ENCODE results near the gene ELF2. TPM values are rescaled to one million over a fixed set of nuclear protein-coding genes. Genes with fewer than 3 reads are reported as not detected.
"Not testable (repeated sequence)": the region's sequence is repeated elsewhere in the genome, so short reads cannot be mapped to it uniquely, and the experiment has no call there.

ELF2 gene
- total RNA-seq, 3 donors from 2014 or later, result 18.6 to 20.6 (median 18.6) TPM

GRCh38 chr4:139048026-139048425 lies 129.0 kb downstream of the ELF2 start:
- no peak for DNase-seq
- H3K36me3 Mint-ChIP-seq (ENCODE audit: insufficient read depth), result peaks cover 24% of the 10 kb centered on the region

GRCh38 chr4:139044291-139044690 lies 132.7 kb downstream of the ELF2 start:
- DNase-seq (no peak), ATAC-seq (no peak)
- no peaks in the 10 kb centered on the region for H3K9me3 Mint-ChIP-seq
- H3K27me3 Mint-ChIP-seq (ENCODE audit: low read depth), result no peaks in the 10 kb centered on the region
- H3K4me3 Mint-ChIP-seq, result no peak overlapping the region
- peaks cover 30% of the 10 kb centered on the region for H3K36me3 Mint-ChIP-seq (ENCODE audit: insufficient read depth)
- peaks cover 10% of the 10 kb centered on the region for H3K4me1 Mint-ChIP-seq (ENCODE audit: low read depth)

More at GRCh38 chr4:139048026-139048425, 129.0 kb downstream of the ELF2 start:
- no peaks in the 10 kb centered on the region for H3K27me3 Mint-ChIP-seq (ENCODE audit: low read depth)
- H3K9me3 Mint-ChIP-seq, result no peaks in the 10 kb centered on the region
- peaks cover 6% of the 10 kb centered on the region for H3K4me1 Mint-ChIP-seq (ENCODE audit: low read depth)
- H3K4me3 Mint-ChIP-seq, result no peak overlapping the region
- no peak for ATAC-seq

GRCh38 chr4:139042981-139043460 lies 134.0 kb downstream of the ELF2 start:
- H3K4me3 Mint-ChIP-seq, result no peak overlapping the region
- DNase-seq (no peak), ATAC-seq (no peak)
- peaks cover 7% of the 10 kb centered on the region for H3K4me1 Mint-ChIP-seq (ENCODE audit: low read depth)
- peaks cover 25% of the 10 kb centered on the region for H3K36me3 Mint-ChIP-seq (ENCODE audit: insufficient read depth)
- H3K9me3 Mint-ChIP-seq, result no peaks in the 10 kb centered on the region
- no peaks in the 10 kb centered on the region for H3K27me3 Mint-ChIP-seq (ENCODE audit: low read depth)

- Mint-ChIP-seq H3K4me3 (no peak overlapping the region), H3K4me1 (ENCODE audit: low read depth) (peaks cover 10% of the 10 kb centered on the region), H3K36me3 (ENCODE audit: insufficient read depth) (peaks cover 14% of the 10 kb centered on the region), H3K9me3 (no peaks in the 10 kb centered on the region), H3K27me3 (ENCODE audit: low read depth) (no peaks in the 10 kb centered on the region)
- no peak for DNase-seq
- no peak for ATAC-seq
These were observed 138.1 kb downstream of the ELF2 start for GRCh38 chr4:139038874-139039443.

- Mint-ChIP-seq H3K27me3 (ENCODE audit: low read depth) (no peaks in the 10 kb centered on the region), H3K9me3 (no peaks in the 10 kb centered on the region), H3K36me3 (ENCODE audit: insufficient read depth) (peaks cover 9% of the 10 kb centered on the region), H3K4me3 (no peak overlapping the region), H3K4me1 (ENCODE audit: low read depth) (peaks cover 10% of the 10 kb centered on the region)
- ATAC-seq (no peak), DNase-seq (no peak)
These were observed 140.1 kb downstream of the ELF2 start for GRCh38 chr4:139036885-139037284.

GRCh38 chr4:139035650-139036049 lies 141.4 kb downstream of the ELF2 start:
- Mint-ChIP-seq H3K4me3 (no peak overlapping the region), H3K36me3 (ENCODE audit: insufficient read depth) (peaks cover 7% of the 10 kb centered on the region), H3K27me3 (ENCODE audit: low read depth) (no peaks in the 10 kb centered on the region), H3K4me1 (ENCODE audit: low read depth) (peaks cover 8% of the 10 kb centered on the region), H3K9me3 (no peaks in the 10 kb centered on the region)
- ATAC-seq, result no peak
- no peak for DNase-seq

GRCh38 chr4:139030614-139031235 lies 146.3 kb downstream of the ELF2 start:
- ATAC-seq (peak; percentile 65), DNase-seq (peak; percentile 67)
- Mint-ChIP-seq H3K4me3 (no peak overlapping the region), H3K9me3 (no peaks in the 10 kb centered on the region), H3K36me3 (ENCODE audit: insufficient read depth) (peaks cover 3% of the 10 kb centered on the region), H3K4me1 (ENCODE audit: low read depth) (peaks cover 8% of the 10 kb centered on the region), H3K27me3 (ENCODE audit: low read depth) (no peaks in the 10 kb centered on the region)

GRCh38 chr4:139029866-139030363 lies 147.1 kb downstream of the ELF2 start:
- not testable (repeated sequence) for ATAC-seq; DNase-seq; H3K4me3 Mint-ChIP-seq; H3K36me3 Mint-ChIP-seq (ENCODE audit: insufficient read depth); H3K4me1 Mint-ChIP-seq (ENCODE audit: low read depth); H3K27me3 Mint-ChIP-seq (ENCODE audit: low read depth); H3K9me3 Mint-ChIP-seq

- no peaks in the 10 kb centered on the region for H3K27me3 Mint-ChIP-seq (ENCODE audit: low read depth)
- H3K4me1 Mint-ChIP-seq (ENCODE audit: low read depth), result peaks cover 4% of the 10 kb centered on the region
- no peaks in the 10 kb centered on the region for H3K9me3 Mint-ChIP-seq
- ATAC-seq (no peak), DNase-seq (no peak)
- peaks cover 3% of the 10 kb centered on the region for H3K36me3 Mint-ChIP-seq (ENCODE audit: insufficient read depth)
- no peak overlapping the region for H3K4me3 Mint-ChIP-seq
These were observed 148.8 kb downstream of the ELF2 start for GRCh38 chr4:139028191-139028661.

GRCh38 chr4:139027776-139028175 lies 149.2 kb downstream of the ELF2 start:
- Mint-ChIP-seq H3K4me3 (no peak overlapping the region), H3K4me1 (ENCODE audit: low read depth) (peaks cover 4% of the 10 kb centered on the region), H3K27me3 (ENCODE audit: low read depth) (no peaks in the 10 kb centered on the region), H3K36me3 (ENCODE audit: insufficient read depth) (peaks cover 3% of the 10 kb centered on the region), H3K9me3 (no peaks in the 10 kb centered on the region)
- no peak for ATAC-seq
- no peak for DNase-seq

GRCh38 chr4:139025841-139026240 lies 151.2 kb downstream of the ELF2 start:
- no peak for ATAC-seq
- Mint-ChIP-seq H3K4me3 (no peak overlapping the region), H3K36me3 (ENCODE audit: insufficient read depth) (peaks cover 2% of the 10 kb centered on the region), H3K4me1 (ENCODE audit: low read depth) (peaks cover 3% of the 10 kb centered on the region), H3K27me3 (ENCODE audit: low read depth) (no peaks in the 10 kb centered on the region), H3K9me3 (no peaks in the 10 kb centered on the region)
- no peak for DNase-seq

- Mint-ChIP-seq H3K27me3 (ENCODE audit: low read depth) (no peaks in the 10 kb centered on the region), H3K9me3 (no peaks in the 10 kb centered on the region), H3K36me3 (ENCODE audit: insufficient read depth) (peaks cover 5% of the 10 kb centered on the region), H3K4me3 (no peak overlapping the region), H3K4me1 (ENCODE audit: low read depth) (peaks cover 9% of the 10 kb centered on the region)
- DNase-seq (no peak), ATAC-seq (no peak)
These were observed 152.3 kb downstream of the ELF2 start for GRCh38 chr4:139024686-139025085.

GRCh38 chr4:139022835-139023234 lies 154.2 kb downstream of the ELF2 start:
- Mint-ChIP-seq H3K4me1 (ENCODE audit: low read depth) (peaks cover 22% of the 10 kb centered on the region), H3K36me3 (ENCODE audit: insufficient read depth) (peaks cover 9% of the 10 kb centered on the region), H3K27me3 (ENCODE audit: low read depth) (no peaks in the 10 kb centered on the region), H3K9me3 (no peaks in the 10 kb centered on the region), H3K4me3 (no peak overlapping the region)
- ATAC-seq (no peak), DNase-seq (no peak)

GRCh38 chr4:139021071-139021470 lies 155.9 kb downstream of the ELF2 start:
- ATAC-seq; H3K36me3 Mint-ChIP-seq (ENCODE audit: insufficient read depth); H3K9me3 Mint-ChIP-seq; H3K27me3 Mint-ChIP-seq (ENCODE audit: low read depth); H3K4me3 Mint-ChIP-seq; DNase-seq: not testable (repeated sequence)
- H3K4me1 Mint-ChIP-seq (ENCODE audit: low read depth), result peaks cover 26% of the 10 kb centered on the region

GRCh38 chr4:139020384-139020783 lies 156.6 kb downstream of the ELF2 start:
- H3K4me3 Mint-ChIP-seq, result no peak overlapping the region
- H3K36me3 Mint-ChIP-seq (ENCODE audit: insufficient read depth), result peaks cover 9% of the 10 kb centered on the region
- H3K9me3 Mint-ChIP-seq, result no peaks in the 10 kb centered on the region
- no peaks in the 10 kb centered on the region for H3K27me3 Mint-ChIP-seq (ENCODE audit: low read depth)
- H3K4me1 Mint-ChIP-seq (ENCODE audit: low read depth), result peaks cover 26% of the 10 kb centered on the region
- DNase-seq (no peak), ATAC-seq (no peak)
